GM23248 (cell line): Measurements from ENCODE around the gene HRH4. TPM values are rescaled to one million over a fixed set of nuclear protein-coding genes. Genes with fewer than 3 reads are reported as not detected.

Source experiments
- DNase-seq: peaks from one replicate; pipeline ENCODE4 v3.0.0-alpha.2; 2015
- H2AFZ ChIP-seq: fragments of 200-600 bp; sonication (generic); 2 replicates; pipeline ENCODE4 v1.6.1; 2016; ENCODE audit warnings: antibody characterized with exemption
- H3F3A ChIP-seq: fragments of 200-600 bp; sonication (generic); 2 replicates; pipeline ENCODE4 v1.6.1; 2016; ENCODE audit warnings: mild to moderate bottlenecking, antibody characterized with exemption, mixed run types; ENCODE audit not compliant: insufficient read depth
- H3K27ac ChIP-seq: fragments of 200-600 bp; sonication (generic); 2 replicates; pipeline ENCODE4 v1.5.1; 2016; ENCODE audit warnings: mild to moderate bottlenecking
- H3K27me3 ChIP-seq: fragments of 200-600 bp; sonication (generic); replicated peaks from 2 replicates; pipeline ENCODE4 v1.6.1; 2016; ENCODE audit warnings: mild to moderate bottlenecking; ENCODE audit not compliant: insufficient read depth
- H3K36me3 ChIP-seq: fragments of 200-600 bp; sonication (generic); 2 replicates; pipeline ENCODE4 v1.6.1; 2016; ENCODE audit warnings: low read depth, mild to moderate bottlenecking
- H3K4me1 ChIP-seq: fragments of 200-600 bp; sonication (generic); 2 replicates; pipeline ENCODE4 v1.6.1; 2016; ENCODE audit warnings: mild to moderate bottlenecking; ENCODE audit not compliant: insufficient read depth
- H3K4me2 ChIP-seq: fragments of 200-600 bp; sonication (generic); one replicate; pipeline ENCODE4 v1.6.1; 2016; ENCODE audit warnings: mild to moderate bottlenecking; ENCODE audit not compliant: unreplicated experiment
- H3K4me3 ChIP-seq: fragments of 200-600 bp; sonication (generic); 2 replicates; pipeline ENCODE4 v1.5.1; 2016; ENCODE audit warnings: mild to moderate bottlenecking
- H3K79me2 ChIP-seq: fragments of 200-600 bp; sonication (generic); 2 replicates; pipeline ENCODE4 v1.6.1; 2016; ENCODE audit warnings: mild to moderate bottlenecking; ENCODE audit not compliant: insufficient read depth
- H3K9ac ChIP-seq: fragments of 200-600 bp; sonication (generic); 2 replicates; pipeline ENCODE4 v1.6.1; 2016; ENCODE audit warnings: mild to moderate bottlenecking
- H3K9me2 ChIP-seq: fragments of 200-600 bp; sonication (generic); 2 replicates; pipeline ENCODE4 v1.6.1; 2016; ENCODE audit warnings: mixed run types, mild to moderate bottlenecking, moderate library complexity; ENCODE audit not compliant: insufficient read depth
- H3K9me3 ChIP-seq: fragments of 200-600 bp; sonication (generic); one replicate; pipeline ENCODE4 v1.6.1; 2017; ENCODE audit warnings: low read depth
- H4K20me1 ChIP-seq: fragments of 200-600 bp; sonication (generic); 2 replicates; pipeline ENCODE4 v1.6.0; 2016; ENCODE audit not compliant: insufficient read depth
- EZH2 ChIP-seq: fragments of 200-600 bp; sonication (generic); IDR thresholded peaks from 2 replicates; pipeline ENCODE4 v1.6.1; 2018; ENCODE audit warnings: antibody characterized with exemption, mild to moderate bottlenecking; ENCODE audit not compliant: insufficient read depth, poor library complexity, severe bottlenecking
- EZH2phosphoT487 ChIP-seq: fragments of 200-600 bp; sonication (generic); IDR thresholded peaks from 2 replicates; pipeline ENCODE4 v1.6.1; 2018; ENCODE audit warnings: antibody characterized with exemption, moderate library complexity, mild to moderate bottlenecking, low read depth; ENCODE audit not compliant: insufficient read depth
- WGBS, 2 experiments: methylation state at CpG; one replicate each; pipeline ENCODE4 v1.1.6; 2015 to 2017; ENCODE audit warnings: low lambda C conversion rate in 2 of 2, low coverage in 1 of 2; ENCODE audit errors: missing lambda C conversion rate in 2 of 2; 5-methylcytosine and 5-hydroxymethylcytosine counted together
- in situ Hi-C: fragments of 300-500 bp; cut with MboI; formaldehyde crosslinking; loops from 2 replicates; pipeline ENCODE4 v1.15.0; 2020
- polyA plus RNA-seq: library from polyadenylated mRNA; unstranded; fragments of >200 nt; fragmentation: Nextera tagmentation; extraction: Ambion mirVana; gene quantifications from 2 replicates; pipeline ENCODE4 v1.2.1, GENCODE V29; 2016
- small RNA-seq: library from RNA; depleted of rRNA; stranded (forward); fragments of <200 nt; gene quantifications from one replicate; pipeline ENCODE3, GENCODE V24; 2014; ENCODE audit warnings: low read depth, low replicate concordance
- total RNA-seq: library from RNA; depleted of rRNA; stranded (reverse); fragments of >200 nt; shearing (Covaris generic); gene quantifications from 2 replicates; pipeline ENCODE4 v1.2.3, GENCODE V29; 2014; rRNA removed

The HRH4 gene
- total and polyA plus RNA-seq, 2 experiments from 2014 or later, result not detected

DNA sequence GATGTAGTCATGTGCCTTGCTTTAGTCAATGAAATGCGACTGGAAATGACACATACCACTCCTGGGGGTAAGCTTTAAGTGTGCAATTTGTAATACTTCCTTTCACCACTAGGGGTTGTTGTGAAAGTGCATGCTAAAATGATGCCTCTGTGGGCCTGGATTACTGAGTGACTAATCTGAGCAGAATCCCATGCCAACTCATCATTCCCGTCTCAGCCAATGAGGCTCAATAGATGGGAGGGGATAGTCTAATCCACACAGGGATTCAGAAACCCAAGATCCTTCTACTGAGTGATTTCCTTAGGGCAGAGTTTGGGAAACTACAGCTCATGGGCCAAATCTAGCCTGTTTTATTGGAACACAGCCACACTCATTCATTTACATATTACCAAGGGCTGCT lies 54.0 kb downstream of the HRH4 start:
- Histone ChIP-seq H3K9me2 (no peaks in the 10 kb centered on the region), H3K79me2 (no peaks in the 10 kb centered on the region), H2AFZ (no peak overlapping the region), H4K20me1 (no peaks in the 10 kb centered on the region), H3K9ac (no peak overlapping the region), H3K27me3 (no peaks in the 10 kb centered on the region), H3K4me2 (no peak overlapping the region), H3K36me3 (no peaks in the 10 kb centered on the region), H3F3A (no peaks in the 10 kb centered on the region), H3K4me3 (no peak overlapping the region), H3K27ac (no peak overlapping the region), H3K4me1 (no peaks in the 10 kb centered on the region), H3K9me3 (no peaks in the 10 kb centered on the region)
- in situ Hi-C loops, result no loop called here
- TF ChIP-seq EZH2 (no peak), EZH2phosphoT487 (no peak)
- 19 to 23% methylated on average over 2 of the region's 2 CpGs for WGBS, 2 experiments
- peak; percentile 60 for DNase-seq

DNA sequence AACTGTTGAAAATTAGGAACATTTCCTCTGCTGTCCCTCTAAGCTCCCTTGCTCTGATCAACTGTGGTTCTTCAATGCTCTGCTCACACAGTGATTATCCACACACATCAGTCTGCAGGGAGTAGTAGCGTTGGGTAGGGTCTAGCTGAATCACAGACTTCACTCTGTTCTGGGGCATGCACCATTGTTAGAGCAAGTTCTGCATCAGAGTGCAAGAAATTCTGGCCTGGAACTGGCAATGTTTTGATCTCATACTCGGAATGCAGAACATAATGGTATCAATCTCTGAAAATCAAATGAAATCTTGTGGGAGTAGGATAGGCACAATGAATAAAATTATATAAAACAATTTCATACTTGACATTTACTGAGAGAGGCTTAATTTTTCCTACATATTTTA lies 55.3 kb downstream of the HRH4 start:
- H4K20me1 ChIP-seq, result no peaks in the 10 kb centered on the region
- in situ Hi-C loops, result no loop called here

DNA sequence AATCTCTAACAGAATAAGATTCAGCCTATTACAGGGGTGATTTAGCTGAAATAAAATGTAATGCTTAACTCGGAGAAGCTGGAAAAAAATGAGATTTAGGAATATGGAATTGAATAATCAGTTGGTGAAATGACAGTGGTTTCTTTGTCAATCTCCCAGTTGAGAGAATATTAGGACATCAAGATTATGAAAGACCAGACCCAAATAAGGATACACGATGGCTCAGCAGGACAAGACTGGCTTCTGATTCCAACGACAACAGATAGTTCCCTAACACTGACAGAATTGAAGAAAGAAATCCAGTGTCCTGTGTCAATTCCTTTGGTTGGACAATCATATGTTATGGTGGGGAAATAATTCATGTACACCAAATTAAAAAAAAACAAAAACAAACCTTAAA lies 55.8 kb downstream of the HRH4 start:
- no peaks in the 10 kb centered on the region for H3F3A ChIP-seq
- WGBS, 2 experiments, result 78 to 79% methylated on average over 3 of the region's 3 CpGs
- H3K27me3 ChIP-seq, result no peaks in the 10 kb centered on the region
- H3K27ac ChIP-seq, result no peak overlapping the region
- no peaks in the 10 kb centered on the region for H3K9me2 ChIP-seq
- no peak for DNase-seq
- H3K9me3 ChIP-seq, result no peaks in the 10 kb centered on the region
- H3K79me2 ChIP-seq, result no peaks in the 10 kb centered on the region
- no peak overlapping the region for H3K9ac ChIP-seq
- in situ Hi-C loops, result no loop called here
- TF ChIP-seq EZH2, result no peak
- TF ChIP-seq EZH2phosphoT487, result no peak
- H4K20me1 ChIP-seq, result no peaks in the 10 kb centered on the region
- no peak overlapping the region for H3K4me2 ChIP-seq
- no peaks in the 10 kb centered on the region for H3K4me1 ChIP-seq
- H2AFZ ChIP-seq, result no peak overlapping the region
- no peaks in the 10 kb centered on the region for H3K36me3 ChIP-seq
- H3K4me3 ChIP-seq, result no peak overlapping the region

More for the DNA sequence above, 55.3 kb downstream of the HRH4 start:
- no peaks in the 10 kb centered on the region for H3K79me2 ChIP-seq
- H3K9ac ChIP-seq, result no peak overlapping the region
- H3K9me3 ChIP-seq, result no peaks in the 10 kb centered on the region
- no peak overlapping the region for H2AFZ ChIP-seq
- 78 to 79% methylated on average over 2 of the region's 2 CpGs for WGBS, 2 experiments
- no peak overlapping the region for H3K27ac ChIP-seq
- H3K4me2 ChIP-seq, result no peak overlapping the region
- no peak for TF ChIP-seq EZH2phosphoT487
- no peaks in the 10 kb centered on the region for H3F3A ChIP-seq
- no peaks in the 10 kb centered on the region for H3K36me3 ChIP-seq
- H3K9me2 ChIP-seq, result no peaks in the 10 kb centered on the region
- H3K4me3 ChIP-seq, result no peak overlapping the region
- H3K4me1 ChIP-seq, result no peaks in the 10 kb centered on the region
- H3K27me3 ChIP-seq, result no peaks in the 10 kb centered on the region
- DNase-seq, result no peak

DNA sequence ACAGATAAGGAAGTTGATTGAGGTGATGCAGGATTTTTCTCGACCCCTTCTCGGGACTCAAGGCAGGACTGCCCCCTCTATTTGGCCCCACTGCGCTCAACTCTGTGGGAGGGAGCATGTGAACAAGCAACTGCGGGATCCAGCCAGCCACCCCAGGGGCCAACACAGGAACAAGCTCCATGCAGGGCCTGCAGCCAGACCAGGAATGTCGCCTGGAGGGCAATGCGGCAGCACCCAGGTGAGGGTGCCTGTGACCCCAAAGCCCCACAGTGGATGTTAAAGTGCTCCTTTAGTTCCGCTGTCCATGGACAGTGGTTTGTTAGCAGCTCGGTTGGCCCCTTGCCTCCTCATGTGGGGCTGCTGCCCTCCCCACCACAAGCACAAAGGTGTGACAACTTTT lies 57.1 kb downstream of the HRH4 start:
- TF ChIP-seq EZH2phosphoT487 (no peak), EZH2 (no peak)
- Histone ChIP-seq H3K9me3 (no peaks in the 10 kb centered on the region), H3K4me2 (no peak overlapping the region), H3K9ac (no peak overlapping the region), H3K4me1 (no peaks in the 10 kb centered on the region), H3K9me2 (no peaks in the 10 kb centered on the region), H3K36me3 (no peaks in the 10 kb centered on the region), H3K4me3 (no peak overlapping the region), H3K27ac (no peak overlapping the region), H3K79me2 (no peaks in the 10 kb centered on the region), H4K20me1 (no peaks in the 10 kb centered on the region), H3K27me3 (no peaks in the 10 kb centered on the region), H2AFZ (no peak overlapping the region), H3F3A (no peaks in the 10 kb centered on the region)
- in situ Hi-C loops, result no loop called here
- DNase-seq, result no peak
- WGBS, 2 experiments, result 85 to 89% methylated on average over 8 of the region's 8 CpGs

DNA sequence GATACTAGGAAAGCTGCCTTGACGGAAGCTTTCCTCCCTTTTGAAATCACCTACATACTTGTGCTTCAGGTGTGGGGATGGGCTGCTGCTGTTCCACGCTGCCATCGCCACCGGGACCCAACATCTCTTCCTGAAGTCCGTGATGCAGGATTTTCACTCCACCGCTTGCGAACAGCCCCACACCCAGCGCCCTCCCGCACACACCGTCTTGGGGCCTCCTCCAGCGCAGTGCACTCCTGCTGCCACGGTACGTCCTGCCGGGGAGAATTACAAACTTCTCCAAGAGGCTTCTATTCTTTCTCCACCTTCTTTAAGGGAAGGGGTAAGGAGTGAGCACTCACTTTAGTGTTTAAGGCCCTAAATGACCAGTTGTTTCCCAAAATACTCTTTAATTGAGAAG lies 58.2 kb downstream of the HRH4 start:
- H3K27ac ChIP-seq, result no peak overlapping the region
- no peaks in the 10 kb centered on the region for H3K4me1 ChIP-seq
- H3K36me3 ChIP-seq, result no peaks in the 10 kb centered on the region
- H3K79me2 ChIP-seq, result no peaks in the 10 kb centered on the region
- no peak overlapping the region for H2AFZ ChIP-seq
- no peak for DNase-seq
- no peaks in the 10 kb centered on the region for H3K27me3 ChIP-seq
- H3K9me3 ChIP-seq, result no peaks in the 10 kb centered on the region
- H3K4me3 ChIP-seq, result no peak overlapping the region
- in situ Hi-C loops, result no loop called here
- no peak overlapping the region for H3K4me2 ChIP-seq
- H3F3A ChIP-seq, result no peaks in the 10 kb centered on the region
- no peaks in the 10 kb centered on the region for H3K9me2 ChIP-seq
- TF ChIP-seq EZH2, result no peak
- TF ChIP-seq EZH2phosphoT487, result no peak
- H3K9ac ChIP-seq, result no peak overlapping the region
- no peaks in the 10 kb centered on the region for H4K20me1 ChIP-seq
- WGBS, 2 experiments, result 82 to 88% methylated on average over 14 of the region's 14 CpGs

Small RNA genes within 50 kb of the gene (small RNA-seq; reads per million reads assigned to genes)
- gene RF00019, result not detected

Other genes with a start within 250 kb of the HRH4 start
- 17.8 and 24.1 TPM in 2 replicates for gene OSBPL1A, start 62.8 kb upstream of the HRH4 start, total RNA-seq
- 14.9 TPM in 2 replicates for gene OSBPL1A, start 62.8 kb upstream of the HRH4 start, polyA plus RNA-seq
- 61.5 and 66.0 TPM in 2 replicates for gene IMPACT, start 34.0 kb upstream of the HRH4 start, total RNA-seq
- gene IMPACT, start 34.0 kb upstream of the HRH4 start, polyA plus RNA-seq, result 43.2 and 43.4 TPM in 2 replicates